Astrocyte (in vitro differentiated cells and primary cell): ENCODE measurements around the gene YPEL3.

Experiments used
- CTCF ChIP-seq: IDR thresholded peaks from 2 replicates; pipeline ENCODE4 v1.5.1; 2011; ENCODE audit warnings: low read depth, mild to moderate bottlenecking, inconsistent platforms, low read length, moderate library complexity; ENCODE audit not compliant: insufficient read depth
- EZH2 ChIP-seq: IDR thresholded peaks from 2 replicates; pipeline ENCODE4 v1.6.1; 2012; ENCODE audit warnings: mild to moderate bottlenecking, low read length, inconsistent platforms; ENCODE audit not compliant: insufficient read depth

GRCh38 chr16:30095166-30096078 lies 591 bp downstream of the YPEL3 start:
- TF ChIP-seq CTCF, result no peak
- no peak for TF ChIP-seq EZH2
